GM23338 (cell line): ENCODE data around the gene ARID1B. TPM values are rescaled to one million over a fixed set of nuclear protein-coding genes. Genes with fewer than 3 reads are reported as not detected.

Experiments used
- ATAC-seq: fragments of 200-7000 bp; cut with Tn5 transposase; 3 replicates; pipeline ENCODE4 v1.9.1; 2020
- DNase-seq: peaks from one replicate; pipeline ENCODE4 v3.0.0-alpha.2; 2015; ENCODE audit warnings: low spot score
- H2AFZ ChIP-seq: fragments of 200-600 bp; sonication (generic); 2 replicates; pipeline ENCODE4 v1.8.0; 2016; ENCODE audit warnings: antibody characterized with exemption, mild to moderate bottlenecking, moderate library complexity
- H3F3A ChIP-seq: fragments of 200-600 bp; sonication (generic); replicated peaks from 2 replicates; pipeline ENCODE4 v1.8.0; 2017; ENCODE audit warnings: antibody characterized with exemption, mixed run types, low read depth
- H3K27ac ChIP-seq: fragments of 200-600 bp; sonication (generic); 2 replicates; pipeline ENCODE4 v1.6.1; 2016; ENCODE audit warnings: low read depth
- H3K27me3 ChIP-seq: fragments of 200-600 bp; sonication (generic); 2 replicates; pipeline ENCODE4 v1.8.0; 2016; ENCODE audit warnings: mild to moderate bottlenecking, mixed run types, moderate library complexity; ENCODE audit not compliant: insufficient read depth
- H3K36me3 ChIP-seq: fragments of 200-600 bp; sonication (generic); 2 replicates; pipeline ENCODE4 v1.8.0; 2016; ENCODE audit warnings: mild to moderate bottlenecking; ENCODE audit not compliant: insufficient read depth
- H3K4me1 ChIP-seq: fragments of 200-600 bp; sonication (generic); 2 replicates; pipeline ENCODE4 v1.8.0; 2016; ENCODE audit warnings: mild to moderate bottlenecking, moderate library complexity; ENCODE audit not compliant: insufficient read depth
- H3K4me2 ChIP-seq: fragments of 200-600 bp; sonication (generic); 2 replicates; pipeline ENCODE4 v1.7.1; 2017; ENCODE audit warnings: mixed run types
- H3K4me3 ChIP-seq: fragments of 200-600 bp; sonication (generic); 2 replicates; pipeline ENCODE4 v1.6.1; 2016; ENCODE audit warnings: mixed run types
- H3K79me2 ChIP-seq: fragments of 200-600 bp; sonication (generic); replicated peaks from 2 replicates; pipeline ENCODE4 v1.8.0; 2017; ENCODE audit warnings: mild to moderate bottlenecking; ENCODE audit not compliant: insufficient read depth
- H3K9me2 ChIP-seq: fragments of 200-600 bp; sonication (generic); 2 replicates; pipeline ENCODE4 v1.8.0; 2017; ENCODE audit not compliant: insufficient read depth
- H4K20me1 ChIP-seq: fragments of 200-600 bp; sonication (generic); replicated peaks from 2 replicates; pipeline ENCODE4 v1.8.0; 2017; ENCODE audit warnings: mild to moderate bottlenecking; ENCODE audit not compliant: insufficient read depth
- H3K27ac Mint-ChIP-seq: 2 replicates; pipeline ENCODE4 v1.8.0; 2020; ENCODE audit warnings: inconsistent platforms, mild to moderate bottlenecking, moderate library complexity, mixed read lengths
- H3K27me3 Mint-ChIP-seq: 3 replicates; pipeline ENCODE4 v1.8.0; 2022; ENCODE audit warnings: low read depth, mild to moderate bottlenecking, moderate library complexity, mixed read lengths, inconsistent platforms; ENCODE audit not compliant: insufficient read depth, poor library complexity
- H3K36me3 Mint-ChIP-seq: 3 replicates; pipeline ENCODE4 v1.8.0; 2021; ENCODE audit warnings: low read depth, mild to moderate bottlenecking, inconsistent platforms, moderate library complexity, mixed read lengths
- H3K4me1 Mint-ChIP-seq: 3 replicates; pipeline ENCODE4 v1.8.0; 2020; ENCODE audit warnings: mild to moderate bottlenecking, inconsistent platforms, mixed read lengths
- H3K4me3 Mint-ChIP-seq: 3 replicates; pipeline ENCODE4 v1.8.0; 2021; ENCODE audit warnings: moderate library complexity, mild to moderate bottlenecking, inconsistent platforms, mixed read lengths
- H3K9me3 Mint-ChIP-seq: 3 replicates; pipeline ENCODE4 v1.8.0; 2020; ENCODE audit warnings: moderate library complexity, mild to moderate bottlenecking, inconsistent platforms, mixed read lengths
- ETS1 ChIP-seq: IDR thresholded peaks from 2 replicates; pipeline ENCODE4 v1.6.1; 2016; ENCODE audit warnings: antibody characterized with exemption
- EZH2 ChIP-seq: fragments of 200-600 bp; sonication (generic); IDR thresholded peaks from one replicate; pipeline ENCODE4 v1.8.0; 2017; ENCODE audit warnings: antibody characterized with exemption, mild to moderate bottlenecking, low read depth; ENCODE audit not compliant: unreplicated experiment
- EZH2phosphoT487 ChIP-seq: fragments of 200-600 bp; sonication (generic); IDR thresholded peaks from one replicate; pipeline ENCODE4 v1.8.1; 2018; ENCODE audit warnings: antibody characterized with exemption; ENCODE audit not compliant: unreplicated experiment
- POLR2AphosphoS5 ChIP-seq: IDR thresholded peaks from 2 replicates; pipeline ENCODE4 v1.6.1; 2016; ENCODE audit warnings: antibody characterized with exemption, low read depth
- REST ChIP-seq: IDR thresholded peaks from one replicate; pipeline ENCODE4 v1.6.1; 2018; ENCODE audit warnings: antibody characterized with exemption; ENCODE audit not compliant: unreplicated experiment
- STAT1 ChIP-seq: IDR thresholded peaks from one replicate; pipeline ENCODE4 v1.6.1; 2016; ENCODE audit warnings: antibody characterized with exemption; ENCODE audit not compliant: unreplicated experiment
- ZNF114 ChIP-seq: fragments of 250-450 bp; sonication (Bioruptor Pico); IDR thresholded peaks from 2 replicates; pipeline ENCODE4 v1.5.0; 2020; ENCODE audit warnings: mild to moderate bottlenecking, moderate library complexity
- polyA plus RNA-seq: library from polyadenylated mRNA; unstranded; fragments of >200 nt; fragmentation: Nextera tagmentation; extraction: Ambion mirVana; gene quantifications from 2 replicates; pipeline ENCODE4 v1.2.1, GENCODE V29; 2016
- total RNA-seq: library from RNA; depleted of rRNA; stranded (reverse); fragments of >200 nt; shearing (Covaris generic); gene quantifications from 2 replicates; pipeline ENCODE4 v1.2.3, GENCODE V29; 2014

Gene ARID1B
- total and polyA plus RNA-seq, 2 experiments from 2014 or later: 59.3 to 72.2 TPM

GRCh38 chr6:157089258-157089657 is 312.1 kb downstream of the ARID1B start (continued):
- no peak for TF ChIP-seq REST
- TF ChIP-seq EZH2: no peak
- TF ChIP-seq EZH2phosphoT487: no peak
- no peak for TF ChIP-seq ETS1
- TF ChIP-seq ZNF114 (CRISPR knock-in tag): no peak
- TF ChIP-seq STAT1: no peak

GRCh38 chr6:157089851-157090250 is 312.7 kb downstream of the ARID1B start:
- H3K9me3 Mint-ChIP-seq: no peaks in the 10 kb centered on the region
- peaks cover 31% of the 10 kb centered on the region for H3K4me1 ChIP-seq
- H3K36me3 Mint-ChIP-seq: peaks cover 5% of the 10 kb centered on the region; the same call in 2 of the 3 replicates
- H2AFZ ChIP-seq: no peak overlapping the region
- peak overlapping the region; percentile 84 for H3K27ac ChIP-seq
- peak overlapping the region; percentile 6; the same call in 1 of the 2 replicates for H3K4me3 ChIP-seq
- no peaks in the 10 kb centered on the region for H3F3A ChIP-seq
- no peaks in the 10 kb centered on the region for H3K9me2 ChIP-seq
- H3K4me2 ChIP-seq: peak overlapping the region; percentile 45
- H3K4me1 Mint-ChIP-seq: peaks cover 64% of the 10 kb centered on the region
- H3K27me3 ChIP-seq: no peaks in the 10 kb centered on the region
- H3K4me3 Mint-ChIP-seq: peak overlapping the region; percentile 59
- H3K27ac Mint-ChIP-seq: peak overlapping the region; percentile 85
- peaks cover 10% of the 10 kb centered on the region; the same call in 1 of the 2 replicates for H3K79me2 ChIP-seq
- no peaks in the 10 kb centered on the region for H3K36me3 ChIP-seq
- no peaks in the 10 kb centered on the region for H4K20me1 ChIP-seq
- ATAC-seq: peak; percentile 40
- TF ChIP-seq POLR2AphosphoS5 (0 out of 2 replicates have a peak, but pooled peaks have one; percentile 1), REST (no peak)
- DNase-seq: peak; percentile 69
- H3K27me3 Mint-ChIP-seq: peaks cover 4% of the 10 kb centered on the region
